ENCODE data around the gene KCNT2. TPM values are rescaled to one million over a fixed set of nuclear protein-coding genes. Genes with fewer than 3 reads are reported as not detected.

KCNT2 gene
- polyA plus RNA-seq, 1 donor from 2014 or later: 21.4 TPM

DNA sequence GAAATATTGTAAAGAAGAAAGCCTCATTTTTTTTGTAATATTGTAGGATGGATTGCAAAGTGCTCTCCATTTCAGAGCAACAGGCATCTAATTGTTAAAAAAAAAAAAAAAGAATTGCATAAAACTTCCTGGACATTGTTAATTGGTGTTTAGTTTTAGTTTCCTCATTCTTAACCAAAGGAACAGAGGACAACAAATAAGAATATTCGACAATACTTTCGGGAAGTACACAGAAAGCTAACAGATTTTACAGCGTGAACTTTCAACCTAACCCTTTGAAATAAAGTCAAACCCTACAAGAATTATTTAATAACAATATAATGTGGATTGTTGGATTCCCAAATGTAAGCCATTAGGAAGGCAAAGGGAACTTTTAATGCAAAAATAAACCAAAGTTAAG, 284.4 kb downstream of the KCNT2 start:
- no peak overlapping the region for H3K27ac ChIP-seq (ENCODE audit: low read length)
- H3K27me3 ChIP-seq (ENCODE audit: insufficient read depth, low read depth, low read length): no peaks in the 10 kb centered on the region
- H2AFZ ChIP-seq (ENCODE audit: low read depth, low read length): no peak overlapping the region
- no peaks in the 10 kb centered on the region for H4K20me1 ChIP-seq (ENCODE audit: insufficient read depth)
- TF ChIP-seq TAF1 (IDR thresholded peaks at IDR 0.05; ENCODE audit: low read depth): no peak
- no peak for TF ChIP-seq EZH2 (IDR thresholded peaks at IDR 0.05; ENCODE audit: borderline replicate concordance, insufficient read depth, low read length, poor library complexity, severe bottlenecking)
- no peak for TF ChIP-seq MXI1 (conservative IDR thresholded peaks at IDR 0.05; ENCODE audit: poor library complexity, severe bottlenecking)
- TF ChIP-seq, protein P1, sequence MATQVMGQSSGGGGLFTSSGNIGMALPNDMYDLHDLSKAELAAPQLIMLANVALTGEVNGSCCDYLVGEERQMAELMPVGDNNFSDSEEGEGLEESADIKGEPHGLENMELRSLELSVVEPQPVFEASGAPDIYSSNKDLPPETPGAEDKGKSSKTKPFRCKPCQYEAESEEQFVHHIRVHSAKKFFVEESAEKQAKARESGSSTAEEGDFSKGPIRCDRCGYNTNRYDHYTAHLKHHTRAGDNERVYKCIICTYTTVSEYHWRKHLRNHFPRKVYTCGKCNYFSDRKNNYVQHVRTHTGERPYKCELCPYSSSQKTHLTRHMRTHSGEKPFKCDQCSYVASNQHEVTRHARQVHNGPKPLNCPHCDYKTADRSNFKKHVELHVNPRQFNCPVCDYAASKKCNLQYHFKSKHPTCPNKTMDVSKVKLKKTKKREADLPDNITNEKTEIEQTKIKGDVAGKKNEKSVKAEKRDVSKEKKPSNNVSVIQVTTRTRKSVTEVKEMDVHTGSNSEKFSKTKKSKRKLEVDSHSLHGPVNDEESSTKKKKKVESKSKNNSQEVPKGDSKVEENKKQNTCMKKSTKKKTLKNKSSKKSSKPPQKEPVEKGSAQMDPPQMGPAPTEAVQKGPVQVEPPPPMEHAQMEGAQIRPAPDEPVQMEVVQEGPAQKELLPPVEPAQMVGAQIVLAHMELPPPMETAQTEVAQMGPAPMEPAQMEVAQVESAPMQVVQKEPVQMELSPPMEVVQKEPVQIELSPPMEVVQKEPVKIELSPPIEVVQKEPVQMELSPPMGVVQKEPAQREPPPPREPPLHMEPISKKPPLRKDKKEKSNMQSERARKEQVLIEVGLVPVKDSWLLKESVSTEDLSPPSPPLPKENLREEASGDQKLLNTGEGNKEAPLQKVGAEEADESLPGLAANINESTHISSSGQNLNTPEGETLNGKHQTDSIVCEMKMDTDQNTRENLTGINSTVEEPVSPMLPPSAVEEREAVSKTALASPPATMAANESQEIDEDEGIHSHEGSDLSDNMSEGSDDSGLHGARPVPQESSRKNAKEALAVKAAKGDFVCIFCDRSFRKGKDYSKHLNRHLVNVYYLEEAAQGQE (IDR thresholded peaks at IDR 0.05; ENCODE audit: borderline replicate concordance): no peak
- TF ChIP-seq SMC3 (conservative IDR thresholded peaks at IDR 0.05; ENCODE audit: poor library complexity): no peak
- no peak for TF ChIP-seq EP300 (conservative IDR thresholded peaks at IDR 0.05; ENCODE audit: poor library complexity, severe bottlenecking)
- TF ChIP-seq POLR2AphosphoS5 (IDR thresholded peaks at IDR 0.05): no peak
- TF ChIP-seq RAD21 (conservative IDR thresholded peaks at IDR 0.05): no peak
- TF ChIP-seq, protein P2, sequence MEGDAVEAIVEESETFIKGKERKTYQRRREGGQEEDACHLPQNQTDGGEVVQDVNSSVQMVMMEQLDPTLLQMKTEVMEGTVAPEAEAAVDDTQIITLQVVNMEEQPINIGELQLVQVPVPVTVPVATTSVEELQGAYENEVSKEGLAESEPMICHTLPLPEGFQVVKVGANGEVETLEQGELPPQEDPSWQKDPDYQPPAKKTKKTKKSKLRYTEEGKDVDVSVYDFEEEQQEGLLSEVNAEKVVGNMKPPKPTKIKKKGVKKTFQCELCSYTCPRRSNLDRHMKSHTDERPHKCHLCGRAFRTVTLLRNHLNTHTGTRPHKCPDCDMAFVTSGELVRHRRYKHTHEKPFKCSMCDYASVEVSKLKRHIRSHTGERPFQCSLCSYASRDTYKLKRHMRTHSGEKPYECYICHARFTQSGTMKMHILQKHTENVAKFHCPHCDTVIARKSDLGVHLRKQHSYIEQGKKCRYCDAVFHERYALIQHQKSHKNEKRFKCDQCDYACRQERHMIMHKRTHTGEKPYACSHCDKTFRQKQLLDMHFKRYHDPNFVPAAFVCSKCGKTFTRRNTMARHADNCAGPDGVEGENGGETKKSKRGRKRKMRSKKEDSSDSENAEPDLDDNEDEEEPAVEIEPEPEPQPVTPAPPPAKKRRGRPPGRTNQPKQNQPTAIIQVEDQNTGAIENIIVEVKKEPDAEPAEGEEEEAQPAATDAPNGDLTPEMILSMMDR (IDR thresholded peaks at IDR 0.05; ENCODE audit: poor library complexity, severe bottlenecking): no peak
- no peak overlapping the region for H3K4me3 ChIP-seq (ENCODE audit: low read length)
- H3K36me3 ChIP-seq (ENCODE audit: insufficient read depth, low read length): no peaks in the 10 kb centered on the region
- no peak overlapping the region for H3K4me2 ChIP-seq (ENCODE audit: low read length)
- no peaks in the 10 kb centered on the region for H3K9me3 ChIP-seq (ENCODE audit: low read length)
- H3F3A ChIP-seq (ENCODE audit: insufficient read depth, low read length, poor library complexity, severe bottlenecking): no peaks in the 10 kb centered on the region
- no peaks in the 10 kb centered on the region for H3K79me2 ChIP-seq (replicated peaks; ENCODE audit: insufficient read depth, low read length)
- no peak overlapping the region for H3K9ac ChIP-seq (ENCODE audit: low read length)
- H3K9me2 ChIP-seq (ENCODE audit: insufficient read depth, low read length): no peaks in the 10 kb centered on the region

DNA sequence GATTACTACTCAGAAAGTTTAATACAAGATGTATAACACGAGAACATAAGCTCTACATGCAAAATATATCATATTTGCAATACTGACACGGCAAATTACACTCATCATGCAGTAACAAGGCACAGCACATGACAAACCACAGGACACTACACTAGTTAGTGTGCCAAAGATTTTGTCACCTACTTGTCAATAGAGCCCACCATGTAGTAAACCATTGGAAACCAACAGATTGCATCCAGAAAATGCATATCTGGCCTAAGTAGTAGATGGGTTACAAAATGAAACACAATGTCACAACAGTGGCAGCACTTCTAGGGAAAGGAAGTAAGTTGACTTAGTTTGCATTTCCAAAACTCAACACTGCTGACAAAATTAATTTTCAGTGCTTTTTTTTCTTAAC, 288.9 kb downstream of the KCNT2 start:
- no peak overlapping the region for H3K4me2 ChIP-seq (ENCODE audit: low read length)
- no peaks in the 10 kb centered on the region for H3F3A ChIP-seq (ENCODE audit: insufficient read depth, low read length, poor library complexity, severe bottlenecking)
- no peak overlapping the region for H3K9ac ChIP-seq (ENCODE audit: low read length)
- no peaks in the 10 kb centered on the region for H3K9me2 ChIP-seq (ENCODE audit: insufficient read depth, low read length)
- H3K36me3 ChIP-seq (ENCODE audit: insufficient read depth, low read length): no peaks in the 10 kb centered on the region
- H3K4me3 ChIP-seq (ENCODE audit: low read length): no peak overlapping the region
- no peak overlapping the region for H3K27ac ChIP-seq (ENCODE audit: low read length)
- no peak for TF ChIP-seq POLR2AphosphoS5 (IDR thresholded peaks at IDR 0.05)
- H3K9me3 ChIP-seq (ENCODE audit: low read length): no peaks in the 10 kb centered on the region
- no peak overlapping the region for H2AFZ ChIP-seq (ENCODE audit: low read depth, low read length)
- no peaks in the 10 kb centered on the region for H4K20me1 ChIP-seq (ENCODE audit: insufficient read depth)
- no peaks in the 10 kb centered on the region for H3K79me2 ChIP-seq (replicated peaks; ENCODE audit: insufficient read depth, low read length)
- H3K27me3 ChIP-seq (ENCODE audit: insufficient read depth, low read depth, low read length): no peaks in the 10 kb centered on the region

All from neural cell (in vitro differentiated cells).